Ishikawa (cell line): Measurements from ENCODE around the gene MIGA2.
A peak's percentile ranks its signal among the peaks of the same experiment; 100 is the strongest.

Experiments used
- CEBPB ChIP-seq: IDR thresholded peaks from 2 replicates; pipeline ENCODE4 v1.6.1; 2012
- CREB1 ChIP-seq: IDR thresholded peaks from 2 replicates; pipeline ENCODE4 v1.6.1; 2012; ENCODE audit warnings: low read depth
- EGR1 ChIP-seq: IDR thresholded peaks from 2 replicates; pipeline ENCODE4 v1.6.1; 2012
- EP300 ChIP-seq: IDR thresholded peaks from 2 replicates; pipeline ENCODE4 v1.6.1; 2012; ENCODE audit warnings: borderline replicate concordance
- FOXM1 ChIP-seq: IDR thresholded peaks from 2 replicates; pipeline ENCODE4 v1.6.1; 2012; ENCODE audit warnings: low read depth, borderline replicate concordance
- MAX ChIP-seq: IDR thresholded peaks from 2 replicates; pipeline ENCODE4 v1.6.1; 2012
- NFIC ChIP-seq: IDR thresholded peaks from 2 replicates; pipeline ENCODE4 v1.6.1; 2012
- RAD21 ChIP-seq: IDR thresholded peaks from 2 replicates; pipeline ENCODE4 v1.6.1; 2012; ENCODE audit warnings: low read depth
- REST ChIP-seq: IDR thresholded peaks from 2 replicates; pipeline ENCODE4 v1.6.1; 2012; ENCODE audit warnings: low read depth, mild to moderate bottlenecking
- TAF1 ChIP-seq: IDR thresholded peaks from 2 replicates; pipeline ENCODE4 v1.6.1; 2012; ENCODE audit warnings: low read depth, mild to moderate bottlenecking
- TCF12 ChIP-seq: IDR thresholded peaks from 2 replicates; pipeline ENCODE4 v1.6.1; 2012; ENCODE audit warnings: low read depth
- TEAD4 ChIP-seq: IDR thresholded peaks from 2 replicates; pipeline ENCODE4 v1.6.1; 2012
- USF1 ChIP-seq: IDR thresholded peaks from 2 replicates; pipeline ENCODE4 v1.6.1; 2012
- YY1 ChIP-seq: IDR thresholded peaks from 2 replicates; pipeline ENCODE4 v1.6.1; 2012; ENCODE audit warnings: low read depth
- ZBTB7A ChIP-seq: IDR thresholded peaks from 2 replicates; pipeline ENCODE4 v1.6.1; 2012; ENCODE audit warnings: low read depth

The MIGA2 gene

GRCh38 chr9:129052592-129052991 lies 16.2 kb downstream of the MIGA2 start:
- TF ChIP-seq USF1 = peak; percentile 57; the same call in 1 of the 2 replicates
- peak; percentile 48; the same call in 1 of the 2 replicates for TF ChIP-seq CEBPB
- TF ChIP-seq NFIC = peak; percentile 100
- TF ChIP-seq RAD21 = peak; percentile 35; the same call in 1 of the 2 replicates
- TF ChIP-seq ZBTB7A = 0 out of 2 replicates have a peak, but pooled peaks have one; percentile 39
- peak; percentile 85 for TF ChIP-seq EP300
- TF ChIP-seq TCF12 = peak; percentile 96
- 0 out of 2 replicates have a peak, but pooled peaks have one; percentile 19 for TF ChIP-seq CREB1
- peak; percentile 87 for TF ChIP-seq MAX
- TF ChIP-seq YY1 = peak; percentile 47; the same call in 1 of the 2 replicates
- no peak for TF ChIP-seq REST
- 0 out of 2 replicates have a peak, but pooled peaks have one; percentile 34 for TF ChIP-seq FOXM1
- TF ChIP-seq EGR1 = no peak
- no peak for TF ChIP-seq TAF1
- peak; percentile 87 for TF ChIP-seq TEAD4

GRCh38 chr9:129053020-129053419 lies 16.6 kb downstream of the MIGA2 start:
- TF ChIP-seq USF1 (no peak), REST (no peak), EGR1 (no peak)

- TF ChIP-seq CEBPB = no peak
Observed at GRCh38 chr9:129054163-129054851, 17.9 kb downstream of the MIGA2 start.

- TF ChIP-seq CEBPB (no peak), EGR1 (no peak), USF1 (no peak), YY1 (no peak), EP300 (no peak), CREB1 (no peak), FOXM1 (no peak), RAD21 (no peak), MAX (no peak), TCF12 (no peak), ZBTB7A (no peak), TEAD4 (no peak), TAF1 (no peak), REST (no peak), NFIC (no peak)
Observed at GRCh38 chr9:129058965-129059795, 22.8 kb downstream of the MIGA2 start.
